GM23248 (cell line): ENCODE measurements around the gene NME2. TPM values are rescaled to one million over a fixed set of nuclear protein-coding genes. Genes with fewer than 3 reads are reported as not detected.
A peak's percentile ranks its signal among the peaks of the same experiment; 100 is the strongest.

ENCODE experiments used
- DNase-seq: peaks from one replicate; pipeline ENCODE4 v3.0.0-alpha.2; 2015
- H2AFZ ChIP-seq: fragments of 200-600 bp; sonication (generic); 2 replicates; pipeline ENCODE4 v1.6.1; 2016; ENCODE audit warnings: antibody characterized with exemption
- H3F3A ChIP-seq: fragments of 200-600 bp; sonication (generic); 2 replicates; pipeline ENCODE4 v1.6.1; 2016; ENCODE audit warnings: mild to moderate bottlenecking, antibody characterized with exemption, mixed run types; ENCODE audit not compliant: insufficient read depth
- H3K27ac ChIP-seq: fragments of 200-600 bp; sonication (generic); 2 replicates; pipeline ENCODE4 v1.5.1; 2016; ENCODE audit warnings: mild to moderate bottlenecking
- H3K27me3 ChIP-seq: fragments of 200-600 bp; sonication (generic); replicated peaks from 2 replicates; pipeline ENCODE4 v1.6.1; 2016; ENCODE audit warnings: mild to moderate bottlenecking; ENCODE audit not compliant: insufficient read depth
- H3K36me3 ChIP-seq: fragments of 200-600 bp; sonication (generic); 2 replicates; pipeline ENCODE4 v1.6.1; 2016; ENCODE audit warnings: low read depth, mild to moderate bottlenecking
- H3K4me1 ChIP-seq: fragments of 200-600 bp; sonication (generic); 2 replicates; pipeline ENCODE4 v1.6.1; 2016; ENCODE audit warnings: mild to moderate bottlenecking; ENCODE audit not compliant: insufficient read depth
- H3K4me2 ChIP-seq: fragments of 200-600 bp; sonication (generic); one replicate; pipeline ENCODE4 v1.6.1; 2016; ENCODE audit warnings: mild to moderate bottlenecking; ENCODE audit not compliant: unreplicated experiment
- H3K4me3 ChIP-seq: fragments of 200-600 bp; sonication (generic); 2 replicates; pipeline ENCODE4 v1.5.1; 2016; ENCODE audit warnings: mild to moderate bottlenecking
- H3K79me2 ChIP-seq: fragments of 200-600 bp; sonication (generic); 2 replicates; pipeline ENCODE4 v1.6.1; 2016; ENCODE audit warnings: mild to moderate bottlenecking; ENCODE audit not compliant: insufficient read depth
- H3K9ac ChIP-seq: fragments of 200-600 bp; sonication (generic); 2 replicates; pipeline ENCODE4 v1.6.1; 2016; ENCODE audit warnings: mild to moderate bottlenecking
- H3K9me2 ChIP-seq: fragments of 200-600 bp; sonication (generic); 2 replicates; pipeline ENCODE4 v1.6.1; 2016; ENCODE audit warnings: mixed run types, mild to moderate bottlenecking, moderate library complexity; ENCODE audit not compliant: insufficient read depth
- H3K9me3 ChIP-seq: fragments of 200-600 bp; sonication (generic); one replicate; pipeline ENCODE4 v1.6.1; 2017; ENCODE audit warnings: low read depth
- H4K20me1 ChIP-seq: fragments of 200-600 bp; sonication (generic); 2 replicates; pipeline ENCODE4 v1.6.0; 2016; ENCODE audit not compliant: insufficient read depth
- EZH2 ChIP-seq: fragments of 200-600 bp; sonication (generic); IDR thresholded peaks from 2 replicates; pipeline ENCODE4 v1.6.1; 2018; ENCODE audit warnings: antibody characterized with exemption, mild to moderate bottlenecking; ENCODE audit not compliant: insufficient read depth, poor library complexity, severe bottlenecking
- EZH2phosphoT487 ChIP-seq: fragments of 200-600 bp; sonication (generic); IDR thresholded peaks from 2 replicates; pipeline ENCODE4 v1.6.1; 2018; ENCODE audit warnings: antibody characterized with exemption, moderate library complexity, mild to moderate bottlenecking, low read depth; ENCODE audit not compliant: insufficient read depth
- WGBS, 2 experiments: methylation state at CpG; one replicate each; pipeline ENCODE4 v1.1.6; 2015 to 2017; ENCODE audit warnings: low lambda C conversion rate in 2 of 2, low coverage in 1 of 2; ENCODE audit errors: missing lambda C conversion rate in 2 of 2; 5-methylcytosine and 5-hydroxymethylcytosine counted together
- in situ Hi-C: fragments of 300-500 bp; cut with MboI; formaldehyde crosslinking; loops from 2 replicates; pipeline ENCODE4 v1.15.0; 2020
- polyA plus RNA-seq: library from polyadenylated mRNA; unstranded; fragments of >200 nt; fragmentation: Nextera tagmentation; extraction: Ambion mirVana; gene quantifications from 2 replicates; pipeline ENCODE4 v1.2.1, GENCODE V29; 2016
- total RNA-seq: library from RNA; depleted of rRNA; stranded (reverse); fragments of >200 nt; shearing (Covaris generic); gene quantifications from 2 replicates; pipeline ENCODE4 v1.2.3, GENCODE V29; 2014

Gene NME2
- total and polyA plus RNA-seq, 2 experiments from 2014 or later = 673 to 933 TPM

GRCh38 chr17:51164911-51165679 lies 1.1 kb upstream of the NME2 start:
- peak overlapping the region; percentile 85 for H3K4me2 ChIP-seq
- no peak for TF ChIP-seq EZH2phosphoT487
- no peak for TF ChIP-seq EZH2
- peaks cover 8% of the 10 kb centered on the region for H3K4me1 ChIP-seq
- in situ Hi-C loops = no loop called here
- no peaks in the 10 kb centered on the region for H3K9me2 ChIP-seq
- no peak for DNase-seq
- 0 out of 2 replicates have a peak overlapping the region, but pooled peaks have one; percentile 79 for H3K4me3 ChIP-seq
- H3K36me3 ChIP-seq = peaks cover 41% of the 10 kb centered on the region
- WGBS, 2 experiments = 76 to 80% methylated on average over 16 of the region's 16 CpGs
- H3K79me2 ChIP-seq = peaks cover 36% of the 10 kb centered on the region
- peak overlapping the region; percentile 91 for H3K9ac ChIP-seq
- peak overlapping the region; percentile 92 for H2AFZ ChIP-seq
- H3K27me3 ChIP-seq = no peaks in the 10 kb centered on the region
- no peaks in the 10 kb centered on the region for H4K20me1 ChIP-seq
- H3K27ac ChIP-seq = peak overlapping the region; percentile 90
- H3F3A ChIP-seq = 0 out of 2 replicates have a peak, but pooled peaks cover 24% of the 10 kb centered on the region
- H3K9me3 ChIP-seq = no peaks in the 10 kb centered on the region

- peak overlapping the region; percentile 79 for H3K4me3 ChIP-seq
- H4K20me1 ChIP-seq = no peaks in the 10 kb centered on the region
- peak overlapping the region; percentile 91 for H3K9ac ChIP-seq
- 23 to 24% methylated on average over 21 of the region's 21 CpGs for WGBS, 2 experiments
- H3F3A ChIP-seq = peaks cover 25% of the 10 kb centered on the region
- H3K36me3 ChIP-seq = peaks cover 46% of the 10 kb centered on the region
- H3K4me2 ChIP-seq = peak overlapping the region; percentile 85
- peaks cover 8% of the 10 kb centered on the region for H3K4me1 ChIP-seq
- DNase-seq = peak; percentile 52
- H3K9me2 ChIP-seq = no peaks in the 10 kb centered on the region
- H3K9me3 ChIP-seq = no peaks in the 10 kb centered on the region
- in situ Hi-C loops = no loop called here
- peaks cover 37% of the 10 kb centered on the region for H3K79me2 ChIP-seq
- no peaks in the 10 kb centered on the region for H3K27me3 ChIP-seq
- peak overlapping the region; percentile 90 for H3K27ac ChIP-seq
- H2AFZ ChIP-seq = peak overlapping the region; percentile 92
- TF ChIP-seq EZH2 (no peak), EZH2phosphoT487 (no peak)
Observed at GRCh38 chr17:51165680-51166197, 472 bp upstream of the NME2 start.

- Histone ChIP-seq H3K4me3 (peak overlapping the region; percentile 79), H3K9me3 (no peaks in the 10 kb centered on the region), H3K79me2 (peaks cover 37% of the 10 kb centered on the region), H4K20me1 (no peaks in the 10 kb centered on the region), H3K4me1 (peaks cover 8% of the 10 kb centered on the region), H3K27me3 (no peaks in the 10 kb centered on the region), H3K27ac (peak overlapping the region; percentile 90), H3F3A (peaks cover 39% of the 10 kb centered on the region), H3K9ac (peak overlapping the region; percentile 91), H3K4me2 (peak overlapping the region; percentile 94), H2AFZ (peak overlapping the region; percentile 92), H3K36me3 (peaks cover 40% of the 10 kb centered on the region), H3K9me2 (no peaks in the 10 kb centered on the region)
- peak; percentile 74 for DNase-seq
- in situ Hi-C loops = no loop called here
- TF ChIP-seq EZH2 = no peak
- TF ChIP-seq EZH2phosphoT487 = no peak
- 16% methylated on average over 40 of the region's 42 CpGs for WGBS, 2 experiments
Observed at GRCh38 chr17:51166987-51167931, 1.0 kb downstream of the NME2 start.

DNA sequence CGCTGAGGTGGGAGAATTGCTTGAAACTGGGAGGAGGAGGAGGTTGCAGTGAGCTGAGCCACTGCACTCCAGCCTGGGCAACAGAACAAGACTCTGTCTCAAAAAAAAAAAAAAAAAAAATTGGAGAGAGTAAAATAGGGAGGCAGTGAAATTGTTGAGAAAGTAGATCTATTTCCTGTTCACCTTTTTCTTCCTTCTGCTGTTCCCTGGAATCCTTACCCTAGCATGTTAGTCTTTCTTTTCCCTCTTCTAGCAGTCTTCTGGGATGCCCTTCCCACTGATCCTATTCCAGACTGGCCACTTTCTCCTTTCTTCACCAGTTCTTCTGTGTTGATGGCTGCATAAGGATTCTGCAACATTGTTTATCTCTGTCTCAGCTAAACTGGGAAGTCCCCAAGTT lies 3.1 kb downstream of the NME2 start:
- Histone ChIP-seq H3K79me2 (peaks cover 37% of the 10 kb centered on the region), H3K27ac (no peak overlapping the region), H3K4me3 (no peak overlapping the region), H3K36me3 (peaks cover 39% of the 10 kb centered on the region), H3K4me2 (no peak overlapping the region), H3F3A (peaks cover 45% of the 10 kb centered on the region), H3K9me2 (no peaks in the 10 kb centered on the region), H4K20me1 (no peaks in the 10 kb centered on the region), H3K9ac (no peak overlapping the region), H3K9me3 (no peaks in the 10 kb centered on the region), H3K27me3 (no peaks in the 10 kb centered on the region), H2AFZ (no peak overlapping the region), H3K4me1 (peaks cover 8% of the 10 kb centered on the region)
- WGBS, 2 experiments = 80 to 100% methylated on average over 1 of the region's 1 CpG
- TF ChIP-seq EZH2 = no peak
- TF ChIP-seq EZH2phosphoT487 = no peak
- in situ Hi-C loops = no loop called here
- DNase-seq = no peak
